Liver (tissue), 9 donors: ENCODE measurements around the gene ADAMTS19. TPM values are rescaled to one million over a fixed set of nuclear protein-coding genes. Genes with fewer than 3 reads are reported as not detected.

Experiments
- DNase-seq: peaks from one replicate; pipeline ENCODE4 v3.0.0-alpha.2; 2017; ENCODE audit warnings: low spot score
- H3K27ac ChIP-seq, 2 donors: one replicate each; pipeline ENCODE4 v1.7.0; 2013; ENCODE audit warnings: inconsistent platforms in 2 of 2, low read length in 2 of 2, control low read depth in 1 of 2, low read depth in 1 of 2, mild to moderate bottlenecking in 1 of 2
- H3K27me3 ChIP-seq, 4 donors: one replicate each; pipeline versions ENCODE4 v1.6.1 to v1.7.0; 2013; ENCODE audit warnings: low read length in 3 of 4, inconsistent platforms in 1 of 4, mild to moderate bottlenecking in 1 of 4, moderate library complexity in 1 of 4; ENCODE audit not compliant: control insufficient read depth in 4 of 4, insufficient read depth in 4 of 4
- H3K36me3 ChIP-seq, 4 donors: one replicate each; pipeline versions ENCODE4 v1.6.1 to v1.7.0; 2013; ENCODE audit warnings: low read length in 3 of 4, mild to moderate bottlenecking in 3 of 4, low read depth in 1 of 4, moderate library complexity in 1 of 4; ENCODE audit not compliant: control insufficient read depth in 4 of 4, insufficient read depth in 3 of 4
- H3K4me1 ChIP-seq, 4 donors: one replicate each; pipeline versions ENCODE4 v1.6.1 to v1.7.0; 2013; ENCODE audit warnings: low read length in 3 of 4, mild to moderate bottlenecking in 3 of 4, moderate library complexity in 1 of 4; ENCODE audit not compliant: control insufficient read depth in 4 of 4, insufficient read depth in 4 of 4
- H3K4me3 ChIP-seq, 3 donors: one replicate each; pipeline versions ENCODE4 v1.6.1 to v1.7.0; 2013; ENCODE audit warnings: low read length in 3 of 3, control low read depth in 1 of 3, low read depth in 1 of 3, mild to moderate bottlenecking in 1 of 3
- H3K9ac ChIP-seq, 2 donors: one replicate each; pipeline ENCODE4 v1.7.0; 2013; ENCODE audit warnings: low read length in 2 of 2, mild to moderate bottlenecking in 2 of 2, moderate library complexity in 2 of 2, control low read depth in 1 of 2, low read depth in 1 of 2
- H3K9me3 ChIP-seq, 4 donors: one replicate each; pipeline versions ENCODE4 v1.6.1 to v1.7.0; 2013; ENCODE audit warnings: low read length in 3 of 4; ENCODE audit not compliant: control insufficient read depth in 4 of 4
- FOXA2 ChIP-seq: IDR thresholded peaks from 2 replicates; pipeline ENCODE4 v1.6.1; 2016; ENCODE audit warnings: antibody characterized with exemption
- HNF4G ChIP-seq: IDR thresholded peaks from 2 replicates; pipeline ENCODE4 v1.6.1; 2016; ENCODE audit warnings: antibody characterized with exemption
- JUND ChIP-seq, 2 donors: IDR thresholded peaks; 2 replicates each; pipeline ENCODE4 v1.6.1; 2016; ENCODE audit warnings: antibody characterized with exemption in 2 of 2
- RAD21 ChIP-seq, 2 donors: IDR thresholded peaks; 2 replicates each; pipeline ENCODE4 v1.6.1; 2016; ENCODE audit warnings: antibody characterized with exemption in 2 of 2, mild to moderate bottlenecking in 2 of 2
- SP1 ChIP-seq: IDR thresholded peaks from 2 replicates; pipeline ENCODE4 v1.6.1; 2018; ENCODE audit warnings: antibody characterized with exemption, mild to moderate bottlenecking
- TAF1 ChIP-seq: conservative IDR thresholded peaks from 2 replicates; pipeline ENCODE4 v1.6.1; 2016; ENCODE audit warnings: antibody characterized with exemption, mild to moderate bottlenecking
- YY1 ChIP-seq: IDR thresholded peaks from 2 replicates; pipeline ENCODE4 v1.6.1; 2016; ENCODE audit warnings: antibody characterized with exemption, mild to moderate bottlenecking
- ZBTB33 ChIP-seq: IDR thresholded peaks from 2 replicates; pipeline ENCODE4 v1.6.1; 2016; ENCODE audit warnings: antibody characterized with exemption
- WGBS: extraction: QIAGEN DNeasy Blood & Tissue Kit; methylation state at CpG from one replicate; pipeline ENCODE4 v1.1.7; 2013; 5-methylcytosine and 5-hydroxymethylcytosine counted together
- polyA plus RNA-seq, 2 donors: library from polyadenylated mRNA; stranded (reverse) in 1 of 2; unstranded in 1 of 2; fragments of 200-250 nt in 1 of 2; fragments of >200 nt in 1 of 2; fragmentation: Nextera tagmentation in 1 of 2; extraction: Ambion mirVana in 1 of 2; gene quantifications; one replicate each; pipeline versions ENCODE4 v1.2.1 to v1.2.3, GENCODE V29; 2013 to 2015
- total RNA-seq, 2 donors: library from RNA; depleted of rRNA; stranded (reverse); fragments of >200 nt; gene quantifications; one replicate each; pipeline ENCODE4 v1.2.3, GENCODE V29; 2014
- TF ChIP-seq, protein P1 (sequence below): fragments of 150-350 bp; IDR thresholded peaks from 2 replicates; pipeline ENCODE4 v1.5.1; 2017; ENCODE audit warnings: improper control_type of control experiment, low read depth, low read length; ENCODE audit not compliant: missing input control
- TF ChIP-seq, protein P2 (sequence below): IDR thresholded peaks from 2 replicates; pipeline ENCODE4 v1.6.1; 2016; ENCODE audit warnings: antibody characterized with exemption, mild to moderate bottlenecking
- donor health status: healthy.
- donor health status: healthy.
- donor health status: healthy.
- donor health status: healthy.
- donor health status: healthy.

ADAMTS19 gene
- total and polyA plus RNA-seq, 4 donors, result 0.09 TPM; not detected in 3

GRCh38 chr5:129743541-129744187 is 283.6 kb downstream of the ADAMTS19 start (continued):
- TF ChIP-seq ZBTB33 (no peak), FOXA2 (no peak), RAD21 (IDR thresholded peaks at IDR 0.05) (no peak), JUND (IDR thresholded peaks at IDR 0.05) (no peak), HNF4G (no peak), YY1 (no peak), SP1 (no peak), TAF1 (no peak)
- TF ChIP-seq, protein P1, sequence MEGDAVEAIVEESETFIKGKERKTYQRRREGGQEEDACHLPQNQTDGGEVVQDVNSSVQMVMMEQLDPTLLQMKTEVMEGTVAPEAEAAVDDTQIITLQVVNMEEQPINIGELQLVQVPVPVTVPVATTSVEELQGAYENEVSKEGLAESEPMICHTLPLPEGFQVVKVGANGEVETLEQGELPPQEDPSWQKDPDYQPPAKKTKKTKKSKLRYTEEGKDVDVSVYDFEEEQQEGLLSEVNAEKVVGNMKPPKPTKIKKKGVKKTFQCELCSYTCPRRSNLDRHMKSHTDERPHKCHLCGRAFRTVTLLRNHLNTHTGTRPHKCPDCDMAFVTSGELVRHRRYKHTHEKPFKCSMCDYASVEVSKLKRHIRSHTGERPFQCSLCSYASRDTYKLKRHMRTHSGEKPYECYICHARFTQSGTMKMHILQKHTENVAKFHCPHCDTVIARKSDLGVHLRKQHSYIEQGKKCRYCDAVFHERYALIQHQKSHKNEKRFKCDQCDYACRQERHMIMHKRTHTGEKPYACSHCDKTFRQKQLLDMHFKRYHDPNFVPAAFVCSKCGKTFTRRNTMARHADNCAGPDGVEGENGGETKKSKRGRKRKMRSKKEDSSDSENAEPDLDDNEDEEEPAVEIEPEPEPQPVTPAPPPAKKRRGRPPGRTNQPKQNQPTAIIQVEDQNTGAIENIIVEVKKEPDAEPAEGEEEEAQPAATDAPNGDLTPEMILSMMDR, result no peak

- no peaks in the 10 kb centered on the region for H3K36me3 ChIP-seq
- TF ChIP-seq, protein P1, result no peak
- TF ChIP-seq, protein P2, sequence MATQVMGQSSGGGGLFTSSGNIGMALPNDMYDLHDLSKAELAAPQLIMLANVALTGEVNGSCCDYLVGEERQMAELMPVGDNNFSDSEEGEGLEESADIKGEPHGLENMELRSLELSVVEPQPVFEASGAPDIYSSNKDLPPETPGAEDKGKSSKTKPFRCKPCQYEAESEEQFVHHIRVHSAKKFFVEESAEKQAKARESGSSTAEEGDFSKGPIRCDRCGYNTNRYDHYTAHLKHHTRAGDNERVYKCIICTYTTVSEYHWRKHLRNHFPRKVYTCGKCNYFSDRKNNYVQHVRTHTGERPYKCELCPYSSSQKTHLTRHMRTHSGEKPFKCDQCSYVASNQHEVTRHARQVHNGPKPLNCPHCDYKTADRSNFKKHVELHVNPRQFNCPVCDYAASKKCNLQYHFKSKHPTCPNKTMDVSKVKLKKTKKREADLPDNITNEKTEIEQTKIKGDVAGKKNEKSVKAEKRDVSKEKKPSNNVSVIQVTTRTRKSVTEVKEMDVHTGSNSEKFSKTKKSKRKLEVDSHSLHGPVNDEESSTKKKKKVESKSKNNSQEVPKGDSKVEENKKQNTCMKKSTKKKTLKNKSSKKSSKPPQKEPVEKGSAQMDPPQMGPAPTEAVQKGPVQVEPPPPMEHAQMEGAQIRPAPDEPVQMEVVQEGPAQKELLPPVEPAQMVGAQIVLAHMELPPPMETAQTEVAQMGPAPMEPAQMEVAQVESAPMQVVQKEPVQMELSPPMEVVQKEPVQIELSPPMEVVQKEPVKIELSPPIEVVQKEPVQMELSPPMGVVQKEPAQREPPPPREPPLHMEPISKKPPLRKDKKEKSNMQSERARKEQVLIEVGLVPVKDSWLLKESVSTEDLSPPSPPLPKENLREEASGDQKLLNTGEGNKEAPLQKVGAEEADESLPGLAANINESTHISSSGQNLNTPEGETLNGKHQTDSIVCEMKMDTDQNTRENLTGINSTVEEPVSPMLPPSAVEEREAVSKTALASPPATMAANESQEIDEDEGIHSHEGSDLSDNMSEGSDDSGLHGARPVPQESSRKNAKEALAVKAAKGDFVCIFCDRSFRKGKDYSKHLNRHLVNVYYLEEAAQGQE, result no peak
- no peak overlapping the region for H3K27ac ChIP-seq
- DNase-seq, result no peak
- no peaks in the 10 kb centered on the region for H3K9me3 ChIP-seq
- no peak overlapping the region for H3K4me3 ChIP-seq
- 83% methylated on average over 4 of the region's 4 CpGs for WGBS
- H3K4me1 ChIP-seq, result no peaks in the 10 kb centered on the region
- no peak overlapping the region for H3K9ac ChIP-seq
- peaks cover 0 to 4% (median 0%) of the 10 kb centered on the region in 4 donors for H3K27me3 ChIP-seq
Observed at GRCh38 chr5:129745997-129746396, 285.9 kb downstream of the ADAMTS19 start.
